Activated CD4-positive, alpha-beta memory T cell treated with anti-CD3 and anti-CD28 coated beads for 36 hours (primary cell): Measurements from ENCODE around the gene NINJ1. TPM values are rescaled to one million over a fixed set of nuclear protein-coding genes. Genes with fewer than 3 reads are reported as not detected.

Experiments
- CTCF ChIA-PET: fragments of 350-600 bp; sonication (Branson Sonifier 250); formaldehyde crosslinking; loops from one replicate; lab custom pipeline; 2021; ENCODE audit warnings: antibody characterized with exemption, inconsistent platforms; lab: Charles Lee
- POLR2A ChIA-PET: fragments of 350-600 bp; sonication (Branson Sonifier 250); formaldehyde crosslinking; loops from one replicate; lab custom pipeline; 2021; ENCODE audit warnings: antibody characterized with exemption; lab: Charles Lee
- DNase-seq: peaks from one replicate; pipeline ENCODE4 v3.0.0-alpha.2; 2020
- H3K27ac Mint-ChIP-seq: one replicate; pipeline ENCODE4 v1.8.0; 2021; ENCODE audit warnings: mixed read lengths
- H3K27me3 Mint-ChIP-seq: one replicate; pipeline ENCODE4 v1.8.0; 2021; ENCODE audit warnings: mixed read lengths
- H3K36me3 Mint-ChIP-seq: one replicate; pipeline ENCODE4 v1.8.0; 2021; ENCODE audit warnings: mixed read lengths
- H3K4me1 Mint-ChIP-seq: one replicate; pipeline ENCODE4 v1.8.0; 2021; ENCODE audit warnings: low read depth, mixed read lengths
- H3K4me3 Mint-ChIP-seq: one replicate; pipeline ENCODE4 v1.8.0; 2021; ENCODE audit warnings: mild to moderate bottlenecking, mixed read lengths
- H3K9me3 Mint-ChIP-seq: one replicate; pipeline ENCODE4 v1.8.0; 2021; ENCODE audit warnings: mixed read lengths
- intact Hi-C: fragments of 100-400 bp; cut with micrococcal nuclease; formaldehyde crosslinking; loops from one replicate; pipeline ENCODE4 v1.15.1; 2023
- total RNA-seq, 2 experiments: library from RNA; stranded (reverse); gene quantifications; one replicate each; pipeline ENCODE4 v1.2.3, GENCODE V29; 2021

Gene NINJ1
- total RNA-seq, 2 experiments from 2014 or later: 77.9 to 82.0 TPM

DNA sequence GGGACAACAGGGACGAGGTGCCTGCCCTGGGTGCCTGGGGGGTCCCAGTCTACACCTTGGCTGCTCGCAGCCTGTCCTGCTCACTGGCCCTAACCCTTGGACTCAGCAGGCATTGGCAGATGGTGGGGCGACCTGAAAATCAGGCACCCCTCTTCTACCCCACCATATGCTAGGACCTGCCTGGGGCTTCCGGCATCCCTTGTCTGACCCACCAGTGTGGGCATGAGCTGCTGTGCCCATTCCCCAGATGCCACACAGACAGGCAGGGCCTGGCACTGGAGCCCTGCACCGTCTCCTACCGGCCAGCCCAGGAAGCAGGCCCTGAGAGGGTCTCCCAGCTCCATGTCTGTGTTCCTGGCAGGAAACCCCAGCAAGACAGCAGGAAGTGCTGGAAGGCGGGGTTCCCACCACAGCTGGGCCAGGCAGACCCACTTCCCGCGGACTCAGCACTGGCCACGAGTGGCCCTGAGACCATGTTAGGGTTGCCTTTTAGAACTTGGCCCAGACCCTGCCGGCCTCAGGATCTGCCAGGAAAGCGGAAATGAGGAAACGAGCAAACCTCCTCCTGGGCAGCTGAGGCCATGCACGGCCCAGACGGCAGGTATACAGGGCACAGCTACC is 3.1 kb downstream of the NINJ1 start:
- no peaks in the 10 kb centered on the region for H3K27me3 Mint-ChIP-seq
- no peaks in the 10 kb centered on the region for H3K9me3 Mint-ChIP-seq
- peaks cover 72% of the 10 kb centered on the region for H3K4me1 Mint-ChIP-seq
- POLR2A ChIA-PET: interaction anchor here (2.9 kb wide), 1 partner anchor 12 kb away, joined by 16 read pairs; no protein-coding TSS in a partner anchor
- DNase-seq: no peak
- peak overlapping the region; percentile 94 for H3K4me3 Mint-ChIP-seq
- CTCF ChIA-PET: interaction anchor here (1.2 to 3.8 kb wide), 3 partner anchors 11 to 127 kb away, joined by 3 to 27 read pairs (median 11); no protein-coding TSS in a partner anchor
- H3K36me3 Mint-ChIP-seq: peaks cover 15% of the 10 kb centered on the region
- H3K27ac Mint-ChIP-seq: no peak overlapping the region
- intact Hi-C loops: no loop called here

DNA sequence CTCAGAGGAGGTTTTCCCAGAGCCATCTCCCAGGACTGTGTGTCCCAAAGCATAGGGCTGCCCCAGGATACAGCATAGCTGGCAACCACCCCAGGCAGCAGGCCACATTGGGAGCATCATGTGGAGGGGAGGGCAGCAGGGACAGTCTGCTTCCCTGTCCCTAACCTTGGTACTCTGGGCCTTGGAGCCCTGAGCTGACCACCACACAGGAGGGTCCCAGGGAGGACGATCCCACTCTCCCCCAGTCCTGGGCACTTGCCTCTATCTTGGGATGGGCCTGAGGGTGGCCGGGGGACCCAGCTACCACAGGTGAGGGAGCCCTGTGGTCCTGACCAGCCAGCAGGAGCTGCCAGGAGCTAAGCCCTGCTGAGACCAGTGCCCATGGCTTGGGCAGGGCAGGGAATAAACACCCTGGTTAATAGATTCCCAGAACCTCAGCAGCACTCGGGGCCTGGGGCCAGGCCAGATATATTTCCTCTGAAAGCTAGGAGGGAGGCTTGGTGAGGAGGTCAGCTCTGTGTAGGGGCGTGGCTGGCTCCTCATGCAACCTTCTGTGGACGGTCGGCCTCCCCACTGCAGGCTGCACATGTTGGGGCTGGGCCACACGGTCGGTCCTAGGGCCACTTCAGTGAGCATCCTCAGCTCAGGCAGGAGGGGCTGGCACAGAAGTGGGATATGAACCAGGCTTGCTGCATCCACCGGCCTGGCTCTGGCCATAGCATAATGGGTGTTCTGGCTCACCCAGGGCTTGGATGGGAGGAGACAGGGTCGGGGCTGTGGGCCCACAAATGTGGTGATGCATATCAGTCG is 4.2 kb downstream of the NINJ1 start:
- intact Hi-C loops: no loop called here

DNA sequence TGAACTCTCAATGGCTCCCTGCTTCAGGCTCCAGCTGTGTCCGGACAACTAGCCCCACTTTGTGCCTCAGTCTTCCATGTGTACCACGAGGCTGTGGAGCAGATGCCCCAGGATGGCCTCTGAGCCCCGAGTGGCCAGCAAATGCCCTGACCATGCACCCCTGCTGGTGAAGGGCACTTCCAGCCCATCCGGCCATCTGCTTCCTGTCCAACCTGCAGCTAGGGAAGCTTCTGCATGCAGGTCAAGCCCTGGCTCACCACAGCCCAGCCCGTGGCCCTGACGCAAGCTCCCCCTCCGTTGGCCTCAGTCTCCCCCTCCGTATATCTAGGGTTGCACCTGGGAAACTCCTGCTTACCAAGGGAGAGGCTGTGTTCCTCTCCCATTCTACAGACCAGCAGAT is 4.8 kb downstream of the NINJ1 start:
- peaks cover 25% of the 10 kb centered on the region for H3K36me3 Mint-ChIP-seq
- H3K4me1 Mint-ChIP-seq: peaks cover 67% of the 10 kb centered on the region
- no peaks in the 10 kb centered on the region for H3K27me3 Mint-ChIP-seq
- DNase-seq: no peak
- H3K9me3 Mint-ChIP-seq: no peaks in the 10 kb centered on the region
- intact Hi-C loops: no loop called here
- ChIA-PET POLR2A (interaction anchor here (2.9 kb wide), 1 partner anchor 10 kb away, joined by 16 read pairs; no protein-coding TSS in a partner anchor), CTCF (interaction anchor here (1.2 to 3.8 kb wide), 3 partner anchors 12 to 25 kb away, joined by 3 to 27 read pairs (median 7); no protein-coding TSS in a partner anchor)
- no peak overlapping the region for H3K4me3 Mint-ChIP-seq
- H3K27ac Mint-ChIP-seq: no peak overlapping the region

More for the DNA sequence above, 4.2 kb downstream of the NINJ1 start:
- Mint-ChIP-seq H3K4me1 (peaks cover 71% of the 10 kb centered on the region), H3K9me3 (no peaks in the 10 kb centered on the region), H3K36me3 (peaks cover 21% of the 10 kb centered on the region), H3K27ac (no peak overlapping the region), H3K27me3 (no peaks in the 10 kb centered on the region), H3K4me3 (no peak overlapping the region)
- DNase-seq: no peak
- ChIA-PET POLR2A (interaction anchor here (2.9 kb wide), 1 partner anchor 10 kb away, joined by 16 read pairs; no protein-coding TSS in a partner anchor), CTCF (interaction anchor here (1.2 to 3.8 kb wide), 4 partner anchors 12 to 126 kb away, joined by 3 to 27 read pairs (median 9); no protein-coding TSS in a partner anchor)

DNA sequence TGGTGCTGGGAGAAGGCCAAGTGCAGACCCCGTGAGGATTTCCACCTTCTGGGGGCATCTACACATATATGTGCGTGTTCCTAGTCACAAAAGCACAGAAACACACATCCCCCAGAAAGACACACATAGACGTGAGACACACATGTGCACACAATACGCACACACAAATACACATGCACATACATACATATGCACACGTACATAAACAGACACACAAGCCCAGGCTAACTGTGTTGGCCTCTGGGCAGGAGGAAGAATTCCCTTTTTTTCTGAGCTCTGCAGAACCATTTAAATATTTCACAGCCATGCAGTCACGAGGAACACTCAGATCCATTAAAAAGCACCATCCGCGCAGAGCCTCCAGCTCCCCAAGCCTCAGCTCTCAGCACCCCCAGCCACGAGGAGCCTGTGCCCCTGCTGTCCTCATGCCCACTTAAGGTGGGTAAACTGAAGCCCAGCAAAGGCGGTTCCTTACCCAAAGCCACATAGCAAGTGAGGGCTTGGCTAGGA is 5.3 kb downstream of the NINJ1 start:
- peaks cover 28% of the 10 kb centered on the region for H3K36me3 Mint-ChIP-seq

DNA sequence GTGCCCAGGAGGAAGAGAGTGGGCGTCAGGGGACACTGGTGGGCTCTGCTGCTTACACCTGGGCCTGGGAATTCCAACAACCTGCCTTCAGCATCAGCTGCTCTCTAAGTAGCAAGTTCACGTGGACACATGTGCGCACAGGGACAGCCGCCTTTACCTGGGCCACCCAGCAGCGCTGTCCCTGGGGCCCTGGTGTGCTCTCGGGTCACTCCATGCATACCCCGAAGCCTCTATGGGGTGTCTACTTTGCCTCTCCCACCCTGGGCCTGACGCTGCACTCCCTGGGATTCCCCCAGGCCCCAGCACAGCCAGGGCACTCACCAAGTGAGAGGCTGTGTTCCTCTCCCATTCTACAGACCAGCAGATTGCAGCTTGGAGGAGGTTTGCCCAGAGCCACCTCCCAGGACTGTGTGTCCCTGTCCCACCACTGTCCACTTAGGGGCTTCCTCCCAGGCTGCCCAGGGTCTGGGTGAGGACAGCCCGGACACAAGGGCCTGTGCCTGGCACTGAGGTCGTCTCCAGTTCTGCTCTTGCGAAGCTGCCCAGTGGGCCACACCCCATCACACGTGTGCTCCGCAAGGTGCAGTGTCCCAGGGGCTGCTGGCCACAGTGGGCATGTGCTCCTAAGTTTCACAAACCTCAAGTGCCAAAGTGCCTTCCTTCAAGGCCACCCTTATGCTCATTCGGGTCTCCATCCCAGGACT is 5.9 kb downstream of the NINJ1 start:
- Mint-ChIP-seq H3K36me3 (peaks cover 31% of the 10 kb centered on the region), H3K27me3 (no peaks in the 10 kb centered on the region), H3K27ac (peak overlapping the region; percentile 80), H3K4me1 (peaks cover 66% of the 10 kb centered on the region), H3K9me3 (no peaks in the 10 kb centered on the region), H3K4me3 (no peak overlapping the region)
- POLR2A ChIA-PET: no interaction called here
- intact Hi-C loops: no loop called here
- CTCF ChIA-PET: interaction anchor here (5.0 kb wide), 1 partner anchor 19 kb away, joined by 21 read pairs; no protein-coding TSS in a partner anchor
- no peak for DNase-seq

More for the DNA sequence above, 5.3 kb downstream of the NINJ1 start:
- no peak for DNase-seq
- POLR2A ChIA-PET: interaction anchor here (2.9 kb wide), 1 partner anchor 9 kb away, joined by 16 read pairs; no protein-coding TSS in a partner anchor
- peak overlapping the region; percentile 30 for H3K27ac Mint-ChIP-seq
- H3K4me3 Mint-ChIP-seq: no peak overlapping the region
- CTCF ChIA-PET: interaction anchor here (1.2 to 5.0 kb wide), 4 partner anchors 13 to 25 kb away, joined by 3 to 27 read pairs (median 14); no protein-coding TSS in a partner anchor
- H3K9me3 Mint-ChIP-seq: no peaks in the 10 kb centered on the region
- H3K27me3 Mint-ChIP-seq: no peaks in the 10 kb centered on the region
- peaks cover 67% of the 10 kb centered on the region for H3K4me1 Mint-ChIP-seq
- intact Hi-C loops: no loop called here

DNA sequence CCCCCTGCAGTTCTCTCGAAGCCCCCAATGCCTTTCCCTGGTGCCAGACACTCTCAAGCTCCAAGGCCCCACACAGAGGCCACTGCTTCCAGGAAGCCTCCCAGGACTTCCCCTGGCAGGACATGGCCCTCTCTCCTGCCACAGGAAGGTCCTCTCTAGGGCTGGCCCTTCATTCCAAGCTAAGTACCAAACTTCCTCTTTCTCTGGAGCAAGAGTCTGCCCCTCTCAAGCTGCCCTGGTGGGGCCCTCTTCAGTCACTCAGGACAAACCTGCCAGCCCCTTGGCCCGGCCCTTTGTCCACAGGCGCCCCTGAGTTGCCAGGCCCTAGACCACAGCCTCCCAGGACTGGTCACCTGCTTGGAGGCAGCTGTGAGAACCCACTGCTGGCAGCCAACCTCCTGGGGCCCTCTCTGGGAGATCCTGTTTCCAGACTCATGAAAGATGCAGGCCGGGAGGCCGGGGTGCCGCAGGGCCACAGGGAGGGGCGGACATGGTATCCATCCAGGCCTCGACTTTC is 6.6 kb downstream of the NINJ1 start:
- intact Hi-C loops: no loop called here
- Mint-ChIP-seq H3K36me3 (peaks cover 24% of the 10 kb centered on the region), H3K4me3 (no peak overlapping the region), H3K27me3 (no peaks in the 10 kb centered on the region), H3K27ac (peak overlapping the region; percentile 80), H3K4me1 (peaks cover 59% of the 10 kb centered on the region), H3K9me3 (no peaks in the 10 kb centered on the region)
- ChIA-PET POLR2A (interaction anchor here (0.9 kb wide), 1 partner anchor 163 kb away, joined by 3 read pairs; no protein-coding TSS in a partner anchor), CTCF (interaction anchor here (5.0 kb wide), 1 partner anchor 18 kb away, joined by 21 read pairs; no protein-coding TSS in a partner anchor)
- DNase-seq: no peak

DNA sequence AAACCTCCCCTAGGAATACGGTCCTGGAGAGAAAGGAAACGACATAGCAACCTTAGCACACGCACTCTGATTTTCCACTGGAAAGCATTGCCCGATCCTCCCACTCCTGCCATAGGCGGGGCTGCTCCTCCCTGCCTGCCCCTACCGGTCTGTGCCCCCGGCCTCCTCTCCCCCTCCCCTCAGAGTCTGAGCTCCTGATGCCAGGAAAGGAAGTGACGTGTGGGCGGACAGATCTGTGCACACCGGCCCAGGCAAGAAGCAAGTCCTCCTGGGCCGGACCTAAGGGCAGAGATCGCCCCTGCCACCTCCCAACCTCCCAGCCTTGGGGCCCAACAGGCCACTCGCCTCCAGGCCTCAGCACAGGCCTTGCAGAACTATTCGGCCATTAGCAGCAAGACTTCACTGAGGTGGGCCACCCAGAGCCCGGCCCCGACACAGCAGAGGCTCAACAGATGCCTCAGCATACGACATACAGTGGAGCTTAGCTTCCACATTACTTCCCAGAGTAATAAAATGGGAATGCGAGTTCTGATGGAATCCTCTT is 7.2 kb downstream of the NINJ1 start:
- ChIA-PET POLR2A (interaction anchor here (0.9 kb wide), 1 partner anchor 163 kb away, joined by 3 read pairs; no protein-coding TSS in a partner anchor), CTCF (interaction anchor here (5.0 kb wide), 1 partner anchor 18 kb away, joined by 21 read pairs; no protein-coding TSS in a partner anchor)
- Mint-ChIP-seq H3K36me3 (peaks cover 22% of the 10 kb centered on the region), H3K4me1 (peaks cover 53% of the 10 kb centered on the region), H3K27me3 (no peaks in the 10 kb centered on the region), H3K9me3 (no peaks in the 10 kb centered on the region), H3K27ac (peak overlapping the region; percentile 80), H3K4me3 (peak overlapping the region; percentile 8)
- intact Hi-C loops: no loop called here
- DNase-seq: peak; percentile 55

DNA sequence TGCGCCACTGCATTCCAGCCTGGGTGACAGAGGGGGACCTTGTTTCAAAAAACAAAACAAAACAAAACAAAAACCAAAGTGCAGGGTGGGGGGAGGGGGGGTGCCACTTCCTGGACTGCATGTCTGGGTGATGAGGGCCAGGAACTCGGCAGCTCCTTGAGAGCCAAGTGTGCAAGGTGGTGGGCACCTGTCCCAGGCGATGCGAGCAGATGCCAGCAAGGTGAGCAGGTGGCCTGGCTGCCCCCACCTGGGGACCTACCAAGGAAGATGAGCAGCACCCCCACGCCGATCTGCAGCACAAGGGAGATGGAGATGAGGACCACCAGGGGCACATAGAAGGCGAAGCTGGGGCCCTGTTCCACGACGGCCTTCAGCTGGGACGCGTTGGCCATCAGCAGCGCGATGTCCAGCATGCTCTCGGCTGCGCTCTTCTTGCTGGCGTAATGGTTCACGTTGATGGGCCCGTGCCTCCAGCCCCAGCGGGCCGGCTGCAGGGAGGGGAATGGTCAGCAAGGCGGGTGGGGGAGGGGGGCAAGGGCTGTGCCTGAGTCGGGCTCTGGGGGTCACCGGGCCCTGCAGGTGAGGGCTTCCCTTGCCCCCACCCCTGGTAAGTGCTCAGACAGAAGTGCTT is 7.8 kb downstream of the NINJ1 start:
- Mint-ChIP-seq H3K4me1 (peaks cover 47% of the 10 kb centered on the region), H3K27ac (peak overlapping the region; percentile 80), H3K9me3 (no peaks in the 10 kb centered on the region), H3K27me3 (no peaks in the 10 kb centered on the region), H3K36me3 (peaks cover 25% of the 10 kb centered on the region), H3K4me3 (no peak overlapping the region)
- intact Hi-C loops: no loop called here
- no peak for DNase-seq
- ChIA-PET CTCF (interaction anchor here (0.9 to 5.0 kb wide), 2 partner anchors 17 to 27 kb away, joined by 3 to 21 read pairs; no protein-coding TSS in a partner anchor), POLR2A (no interaction called here)

DNA sequence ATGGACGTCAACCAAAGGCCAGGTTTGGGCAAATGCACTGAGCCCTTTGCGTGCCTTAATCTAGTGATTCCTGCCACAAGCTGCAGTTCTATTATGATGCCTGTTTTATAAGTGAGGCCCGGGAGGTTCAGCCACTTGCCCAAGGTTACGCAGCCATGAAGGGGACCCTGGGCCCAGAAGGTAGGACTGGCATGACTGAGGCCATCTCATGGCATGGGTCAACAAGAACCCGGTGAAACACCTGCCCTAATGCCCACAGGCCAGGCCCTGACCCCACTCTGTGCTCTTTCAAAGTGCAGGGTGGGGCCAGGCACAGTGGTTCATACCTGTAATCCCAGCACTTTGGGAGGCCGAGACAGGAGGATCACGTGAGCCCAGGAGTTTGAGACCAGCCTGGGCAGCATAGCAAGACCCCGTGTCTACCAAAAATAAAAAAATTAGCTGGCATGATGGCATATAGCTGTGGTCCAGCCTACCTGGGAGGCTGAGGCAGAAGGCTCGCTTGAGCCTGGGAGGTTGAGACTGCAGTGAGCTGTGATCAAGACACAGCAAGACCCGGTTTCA is 8.6 kb downstream of the NINJ1 start:
- POLR2A ChIA-PET: no interaction called here
- no peak for DNase-seq
- H3K4me3 Mint-ChIP-seq: no peak overlapping the region
- CTCF ChIA-PET: interaction anchor here (0.9 to 5.0 kb wide), 2 partner anchors 16 to 28 kb away, joined by 3 to 21 read pairs; no protein-coding TSS in a partner anchor
- H3K27ac Mint-ChIP-seq: peak overlapping the region; percentile 79
- H3K4me1 Mint-ChIP-seq: peaks cover 39% of the 10 kb centered on the region
- intact Hi-C loops: no loop called here
- no peaks in the 10 kb centered on the region for H3K27me3 Mint-ChIP-seq
- H3K9me3 Mint-ChIP-seq: no peaks in the 10 kb centered on the region
- peaks cover 27% of the 10 kb centered on the region for H3K36me3 Mint-ChIP-seq

DNA sequence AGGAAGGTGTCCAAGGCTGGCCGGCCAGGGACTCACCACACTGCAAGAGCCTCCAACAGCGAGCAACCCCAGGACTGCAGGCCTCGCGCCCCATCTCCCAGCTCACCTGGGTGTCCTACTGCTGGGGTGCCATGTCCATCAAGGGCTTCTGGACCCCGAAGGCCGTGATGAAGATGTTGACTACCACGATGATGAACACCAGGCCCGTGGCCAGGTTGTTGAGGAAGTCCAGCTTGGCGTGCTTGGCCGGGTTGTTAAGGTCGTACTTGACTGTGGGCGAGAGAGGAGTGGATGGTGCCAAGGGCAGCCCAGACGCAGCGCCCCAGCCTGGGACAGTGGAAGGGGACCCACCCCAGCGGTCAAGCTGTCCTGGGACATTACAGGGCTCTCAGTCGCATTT is 9.3 kb downstream of the NINJ1 start:
- Mint-ChIP-seq H3K4me1 (peaks cover 43% of the 10 kb centered on the region), H3K36me3 (peaks cover 28% of the 10 kb centered on the region), H3K27me3 (no peaks in the 10 kb centered on the region), H3K9me3 (no peaks in the 10 kb centered on the region), H3K4me3 (no peak overlapping the region), H3K27ac (no peak overlapping the region)
- no peak for DNase-seq
- POLR2A ChIA-PET: no interaction called here
- intact Hi-C loops: no loop called here
- CTCF ChIA-PET: interaction anchor here (5.0 kb wide), 1 partner anchor 16 kb away, joined by 21 read pairs; no protein-coding TSS in a partner anchor
